Neural crest cell (in vitro differentiated cells): ENCODE measurements around the gene SRC. TPM values are rescaled to one million over a fixed set of nuclear protein-coding genes. Genes with fewer than 3 reads are reported as not detected.

Source experiments
- DNase-seq: peaks from one replicate; pipeline ENCODE4 v3.0.0; 2021; ENCODE audit warnings: low read depth, mixed read lengths, low spot score
- H3K27ac Mint-ChIP-seq: one replicate; pipeline ENCODE4 v1.8.0; 2021; ENCODE audit warnings: mild to moderate bottlenecking, mixed read lengths; ENCODE audit not compliant: unreplicated experiment
- H3K27me3 Mint-ChIP-seq: 2 replicates; pipeline ENCODE4 v1.8.0; 2021; ENCODE audit warnings: low read depth, mild to moderate bottlenecking, mixed read lengths
- H3K36me3 Mint-ChIP-seq: 2 replicates; pipeline ENCODE4 v1.8.0; 2021; ENCODE audit warnings: low read depth, mild to moderate bottlenecking, mixed read lengths
- H3K4me1 Mint-ChIP-seq: 2 replicates; pipeline ENCODE4 v1.8.0; 2021; ENCODE audit warnings: mixed read lengths
- H3K4me3 Mint-ChIP-seq: one replicate; pipeline ENCODE4 v1.8.0; 2021; ENCODE audit warnings: mild to moderate bottlenecking, mixed read lengths
- H3K9me3 Mint-ChIP-seq: 2 replicates; pipeline ENCODE4 v1.8.0; 2021; ENCODE audit warnings: mixed read lengths
- CTCF ChIP-seq: fragments of 200-600 bp; sonication (generic); conservative IDR thresholded peaks from 2 replicates; pipeline ENCODE4 v1.5.0; 2021; ENCODE audit warnings: antibody characterized with exemption, mild to moderate bottlenecking
- total RNA-seq: library from RNA; stranded (reverse); gene quantifications from 2 replicates; pipeline ENCODE4 v1.2.1, GENCODE V29; 2021

SRC gene
- total RNA-seq, 1 donor from 2014 or later, result 58.6 TPM

GRCh38 chr20:37414224-37415035 is 68.5 kb downstream of the SRC start:
- Mint-ChIP-seq H3K4me1 (peaks cover 33% of the 10 kb centered on the region), H3K36me3 (no peaks in the 10 kb centered on the region), H3K4me3 (peak overlapping the region; percentile 35), H3K27me3 (peaks cover 6% of the 10 kb centered on the region), H3K9me3 (no peaks in the 10 kb centered on the region), H3K27ac (no peak overlapping the region)
- no peak for TF ChIP-seq CTCF
- no peak for DNase-seq

GRCh38 chr20:37415118-37416085 is 69.5 kb downstream of the SRC start:
- no peak for DNase-seq
- Mint-ChIP-seq H3K4me1 (peaks cover 33% of the 10 kb centered on the region), H3K36me3 (no peaks in the 10 kb centered on the region), H3K4me3 (peak overlapping the region; percentile 29), H3K9me3 (no peaks in the 10 kb centered on the region), H3K27me3 (peaks cover 5% of the 10 kb centered on the region), H3K27ac (no peak overlapping the region)
- TF ChIP-seq CTCF, result no peak

- DNase-seq, result no peak
- Mint-ChIP-seq H3K36me3 (no peaks in the 10 kb centered on the region), H3K27ac (no peak overlapping the region), H3K4me1 (peaks cover 42% of the 10 kb centered on the region), H3K27me3 (peaks cover 8% of the 10 kb centered on the region), H3K4me3 (no peak overlapping the region), H3K9me3 (no peaks in the 10 kb centered on the region)
- no peak for TF ChIP-seq CTCF
Measured at GRCh38 chr20:37416100-37416847, 70.3 kb downstream of the SRC start.

- Mint-ChIP-seq H3K4me3 (no peak overlapping the region), H3K27ac (peak overlapping the region; percentile 38), H3K36me3 (no peaks in the 10 kb centered on the region), H3K9me3 (no peaks in the 10 kb centered on the region), H3K27me3 (peaks cover 12% of the 10 kb centered on the region), H3K4me1 (peaks cover 49% of the 10 kb centered on the region)
- TF ChIP-seq CTCF, result no peak
- DNase-seq, result no peak
Measured at GRCh38 chr20:37416848-37417616, 71.1 kb downstream of the SRC start.
